ENCODE results near the gene MYO7A.

MYO7A gene

DNA sequence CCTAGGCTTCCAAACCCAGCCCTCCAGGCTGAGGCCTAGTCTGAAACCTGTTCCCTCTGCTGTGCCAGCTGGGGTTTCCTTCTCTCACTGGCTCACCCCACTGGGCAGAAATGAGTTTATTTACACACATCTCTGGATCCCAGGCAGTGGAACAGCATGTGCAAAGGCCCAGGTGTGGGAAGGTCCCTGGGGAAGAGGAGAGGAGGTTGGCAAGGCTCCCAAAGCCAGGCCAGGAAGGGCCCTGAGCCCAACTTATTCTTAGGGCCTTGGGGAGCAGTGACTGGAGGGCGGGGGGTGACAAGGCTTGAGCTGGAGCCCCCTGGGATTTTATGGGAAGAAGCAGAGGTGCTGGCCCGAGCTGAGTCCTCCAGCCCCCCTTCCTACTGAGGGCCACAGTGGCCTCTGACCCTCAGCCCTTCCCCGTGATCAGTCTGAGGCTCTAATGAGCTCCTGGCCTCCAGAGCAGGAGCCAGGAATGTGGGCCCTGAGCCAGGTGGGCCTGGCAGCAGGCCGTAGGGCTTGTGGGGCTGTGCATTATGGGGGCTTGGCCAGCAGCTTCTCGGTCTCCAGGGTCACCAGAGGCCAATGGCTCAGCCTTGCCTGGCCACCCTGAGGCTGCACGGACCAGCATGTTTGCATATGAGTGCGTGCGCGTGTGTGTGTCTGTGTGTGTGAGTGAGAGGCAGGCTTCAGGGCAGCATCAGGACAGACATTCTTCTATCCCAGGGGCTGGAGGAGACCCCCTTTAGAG, 2.9 kb downstream of the MYO7A start:
- WGBS, result 79% methylated on average over 9 of the region's 9 CpGs
- Histone ChIP-seq H3K36me3 (ENCODE audit: insufficient read depth, low read length) (no peaks in the 10 kb centered on the region), H3K4me3 (ENCODE audit: low read length) (no peak overlapping the region), H3K27ac (ENCODE audit: low read depth, low read length) (no peak overlapping the region), H3K4me1 (ENCODE audit: insufficient read depth, low read length) (no peaks in the 10 kb centered on the region), H3K9ac (ENCODE audit: low read depth, low read length) (no peak overlapping the region), H3K9me3 (ENCODE audit: insufficient read depth, low read depth, low read length) (no peaks in the 10 kb centered on the region), H3K27me3 (ENCODE audit: insufficient read depth, low read length) (no peaks in the 10 kb centered on the region)

DNA sequence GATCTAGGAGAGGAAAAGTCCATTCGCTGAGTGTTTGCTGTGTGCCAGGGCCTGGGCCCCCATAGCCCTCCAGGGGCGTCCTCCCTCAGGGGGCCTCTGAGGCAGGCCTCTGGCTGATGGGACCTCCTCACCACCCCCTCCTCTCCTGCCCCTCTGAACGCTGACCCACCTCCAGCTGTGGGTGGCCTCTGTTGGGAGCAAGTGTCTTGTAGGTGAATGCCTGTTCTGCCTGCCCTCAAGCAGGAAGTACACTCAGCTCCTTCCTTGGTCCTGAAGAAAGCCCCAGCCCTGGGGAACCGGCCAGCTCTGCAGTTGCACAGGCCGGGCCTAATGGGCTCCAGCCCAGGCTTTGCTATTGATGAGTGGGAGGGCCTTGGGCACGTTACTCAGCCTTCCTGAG, 3.5 kb downstream of the MYO7A start:
- Histone ChIP-seq H3K36me3 (ENCODE audit: insufficient read depth, low read length) (no peaks in the 10 kb centered on the region), H3K4me1 (ENCODE audit: insufficient read depth, low read length) (no peaks in the 10 kb centered on the region), H3K27me3 (ENCODE audit: insufficient read depth, low read length) (no peaks in the 10 kb centered on the region), H3K4me3 (ENCODE audit: low read length) (no peak overlapping the region), H3K9ac (ENCODE audit: low read depth, low read length) (no peak overlapping the region), H3K27ac (ENCODE audit: low read depth, low read length) (no peak overlapping the region), H3K9me3 (ENCODE audit: insufficient read depth, low read depth, low read length) (no peaks in the 10 kb centered on the region)
- 90% methylated on average over 5 of the region's 6 CpGs for WGBS

DNA sequence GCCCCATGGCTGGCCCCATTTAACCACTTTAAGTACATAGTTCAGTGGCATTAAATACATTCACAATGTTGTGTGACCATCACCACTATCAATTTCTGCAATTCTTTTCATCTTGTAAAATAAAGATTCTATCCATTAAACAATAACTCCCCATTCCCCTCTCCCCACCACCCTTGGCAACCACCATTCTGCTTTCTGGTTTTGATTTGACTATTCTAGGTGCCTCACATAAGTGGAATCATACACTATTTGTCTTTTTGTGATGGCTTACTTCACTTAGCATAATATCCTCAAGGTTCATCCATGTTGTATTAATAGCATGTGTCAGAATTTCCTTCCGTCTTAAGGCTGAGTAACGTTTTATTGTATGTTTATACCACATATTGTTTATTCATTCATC, 7.0 kb downstream of the MYO7A start:
- Histone ChIP-seq H3K4me1 (ENCODE audit: insufficient read depth, low read length) (no peaks in the 10 kb centered on the region), H3K9ac (ENCODE audit: low read depth, low read length) (no peak overlapping the region), H3K4me3 (ENCODE audit: low read length) (no peak overlapping the region), H3K27ac (ENCODE audit: low read depth, low read length) (no peak overlapping the region), H3K9me3 (ENCODE audit: insufficient read depth, low read depth, low read length) (no peaks in the 10 kb centered on the region), H3K36me3 (ENCODE audit: insufficient read depth, low read length) (no peaks in the 10 kb centered on the region), H3K27me3 (ENCODE audit: insufficient read depth, low read length) (no peaks in the 10 kb centered on the region)
- WGBS, result no CpG with 5 or more reads among the region's 2 CpGs

DNA sequence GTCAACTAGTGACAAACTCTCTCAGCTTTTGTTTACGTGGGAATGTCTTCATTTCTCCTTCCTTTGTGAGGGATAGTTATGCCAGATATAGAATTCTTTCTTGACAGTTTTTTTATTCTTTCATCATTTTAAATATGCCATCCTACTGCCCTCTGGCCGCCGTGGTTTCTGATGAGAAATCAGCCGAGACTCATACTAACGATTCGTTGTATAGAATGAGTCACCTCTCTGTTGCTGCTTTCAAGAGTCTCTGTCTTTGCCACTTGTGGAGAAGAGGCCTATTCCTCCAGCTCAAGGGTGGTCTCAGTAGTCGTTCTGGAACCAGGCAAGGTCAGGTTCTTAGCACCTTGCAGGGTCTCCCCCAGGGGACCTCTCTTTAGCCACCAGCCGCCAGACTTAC, 8.0 kb downstream of the MYO7A start:
- no peak overlapping the region for H3K27ac ChIP-seq (ENCODE audit: low read depth, low read length)
- no peaks in the 10 kb centered on the region for H3K36me3 ChIP-seq (ENCODE audit: insufficient read depth, low read length)
- WGBS, result 80% methylated on average over 8 of the region's 8 CpGs
- no peak overlapping the region for H3K4me3 ChIP-seq (ENCODE audit: low read length)
- H3K27me3 ChIP-seq (ENCODE audit: insufficient read depth, low read length), result no peaks in the 10 kb centered on the region
- no peak overlapping the region for H3K9ac ChIP-seq (ENCODE audit: low read depth, low read length)
- H3K4me1 ChIP-seq (ENCODE audit: insufficient read depth, low read length), result no peaks in the 10 kb centered on the region
- H3K9me3 ChIP-seq (ENCODE audit: insufficient read depth, low read depth, low read length), result no peaks in the 10 kb centered on the region

DNA sequence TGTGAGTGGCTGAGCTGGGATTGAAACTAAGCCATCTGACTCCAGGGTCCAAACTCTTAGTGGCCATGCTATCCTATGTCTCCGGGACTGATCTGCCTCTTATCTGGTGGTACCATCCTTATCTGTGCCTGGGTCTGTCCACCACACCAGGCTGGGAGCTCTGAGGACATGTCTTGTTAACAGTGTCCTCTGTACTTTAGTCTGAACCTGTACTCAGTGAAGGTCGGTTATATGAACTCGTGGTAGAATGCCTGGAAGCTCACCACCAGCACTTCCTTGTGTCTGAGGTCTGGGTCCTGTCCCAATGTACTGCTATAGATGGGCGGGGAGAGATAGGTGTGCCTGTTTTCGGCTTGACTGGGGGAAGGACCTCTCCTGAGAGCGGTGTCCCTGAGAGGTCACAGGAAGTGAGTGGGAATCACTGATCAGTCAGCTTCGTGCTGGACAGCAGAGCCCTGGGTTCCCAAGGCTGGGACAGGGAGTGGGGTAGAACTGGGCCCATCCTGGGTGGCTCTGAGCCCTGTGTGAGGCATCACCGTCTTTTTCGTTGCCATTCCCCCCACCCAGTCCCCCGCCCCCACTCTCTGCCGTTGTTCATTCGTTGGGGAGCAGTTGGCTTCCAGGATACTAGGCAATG, 8.9 kb downstream of the MYO7A start:
- H3K27me3 ChIP-seq (ENCODE audit: insufficient read depth, low read length), result no peaks in the 10 kb centered on the region
- no peaks in the 10 kb centered on the region for H3K9me3 ChIP-seq (ENCODE audit: insufficient read depth, low read depth, low read length)
- no peaks in the 10 kb centered on the region for H3K4me1 ChIP-seq (ENCODE audit: insufficient read depth, low read length)
- no peak overlapping the region for H3K4me3 ChIP-seq (ENCODE audit: low read length)
- H3K27ac ChIP-seq (ENCODE audit: low read depth, low read length), result no peak overlapping the region
- no peak overlapping the region for H3K9ac ChIP-seq (ENCODE audit: low read depth, low read length)
- WGBS, result 90% methylated on average over 12 of the region's 12 CpGs
- H3K36me3 ChIP-seq (ENCODE audit: insufficient read depth, low read length), result no peaks in the 10 kb centered on the region

DNA sequence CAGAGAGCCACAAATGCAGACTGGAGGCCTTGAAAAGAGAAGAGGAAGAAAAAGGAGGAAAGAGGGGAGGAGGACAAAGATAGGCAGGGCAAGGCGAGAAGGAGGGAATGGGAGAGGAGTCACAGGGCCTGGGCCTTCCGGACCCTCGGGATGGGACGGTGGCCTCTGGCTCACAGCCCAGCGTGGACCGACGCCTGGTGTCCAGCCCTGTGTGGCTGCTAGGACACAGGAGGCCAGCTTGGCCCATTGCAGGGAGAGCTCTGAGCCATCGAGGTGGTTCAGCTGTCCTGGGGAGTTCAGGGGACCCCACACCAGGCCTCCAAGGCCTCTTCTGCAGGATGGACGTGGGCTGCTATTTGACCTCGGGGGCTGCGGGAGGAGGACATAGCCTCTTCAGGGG, 9.4 kb downstream of the MYO7A start:
- Histone ChIP-seq H3K9ac (ENCODE audit: low read depth, low read length) (no peak overlapping the region), H3K27me3 (ENCODE audit: insufficient read depth, low read length) (no peaks in the 10 kb centered on the region), H3K36me3 (ENCODE audit: insufficient read depth, low read length) (no peaks in the 10 kb centered on the region), H3K4me3 (ENCODE audit: low read length) (no peak overlapping the region), H3K27ac (ENCODE audit: low read depth, low read length) (no peak overlapping the region), H3K4me1 (ENCODE audit: insufficient read depth, low read length) (no peaks in the 10 kb centered on the region), H3K9me3 (ENCODE audit: insufficient read depth, low read depth, low read length) (no peaks in the 10 kb centered on the region)
- WGBS, result 95% methylated on average over 11 of the region's 11 CpGs

DNA sequence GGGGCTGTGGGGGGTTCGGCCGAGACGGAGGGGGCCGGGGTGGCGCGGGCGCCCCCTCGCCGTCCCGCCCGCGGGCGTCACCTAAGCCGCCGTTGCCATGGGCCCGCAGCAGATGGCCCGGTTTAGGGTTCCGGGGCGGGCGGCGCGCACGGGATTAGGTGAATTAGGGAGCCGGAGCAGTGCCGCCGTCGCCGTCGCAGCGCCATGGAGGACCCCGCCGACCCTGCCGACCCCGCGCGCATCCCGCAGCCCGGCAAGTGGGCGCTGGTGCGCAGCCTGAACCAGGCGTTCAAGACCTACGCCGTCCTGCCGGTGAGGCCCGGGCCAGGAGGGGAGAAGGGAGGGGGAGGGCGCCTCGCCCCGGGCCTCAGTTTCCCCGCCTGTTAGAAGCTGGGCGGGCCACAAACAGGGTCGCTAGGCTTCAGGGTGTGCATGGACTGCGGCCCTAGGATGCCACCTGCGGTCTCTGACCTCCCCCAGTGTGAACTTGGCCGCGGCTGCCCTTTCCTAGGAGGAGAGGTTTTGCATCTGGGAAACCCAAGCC, 10.1 kb downstream of the MYO7A start:
- no peak overlapping the region for H3K4me3 ChIP-seq (ENCODE audit: low read length)
- no peaks in the 10 kb centered on the region for H3K9me3 ChIP-seq (ENCODE audit: insufficient read depth, low read depth, low read length)
- H3K27ac ChIP-seq (ENCODE audit: low read depth, low read length), result no peak overlapping the region
- no peaks in the 10 kb centered on the region for H3K4me1 ChIP-seq (ENCODE audit: insufficient read depth, low read length)
- no peak overlapping the region for H3K9ac ChIP-seq (ENCODE audit: low read depth, low read length)
- H3K27me3 ChIP-seq (ENCODE audit: insufficient read depth, low read length), result no peaks in the 10 kb centered on the region
- H3K36me3 ChIP-seq (ENCODE audit: insufficient read depth, low read length), result no peaks in the 10 kb centered on the region
- WGBS, result 95% methylated on average over 55 of the region's 55 CpGs

DNA sequence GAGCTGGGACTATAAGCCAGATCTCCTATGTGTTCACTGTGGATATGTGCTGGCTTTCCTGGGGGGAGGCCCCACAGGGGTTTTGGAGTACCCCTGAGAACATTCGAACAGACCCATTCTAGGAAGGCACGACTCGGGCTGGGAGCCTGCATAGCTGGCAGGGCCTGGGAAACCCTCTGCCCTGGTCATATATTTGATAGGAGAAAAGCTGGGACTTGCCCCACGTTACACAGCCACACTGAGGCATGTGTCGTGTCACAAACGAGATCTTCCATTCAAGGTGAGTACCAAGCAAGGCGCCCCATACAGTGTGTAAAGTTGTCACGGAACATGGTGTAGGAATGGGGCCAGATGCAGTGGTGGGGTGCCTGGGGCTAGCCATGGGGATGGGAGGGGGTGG, 11.2 kb downstream of the MYO7A start:
- no peaks in the 10 kb centered on the region for H3K9me3 ChIP-seq (ENCODE audit: insufficient read depth, low read depth, low read length)
- H3K27ac ChIP-seq (ENCODE audit: low read depth, low read length), result no peak overlapping the region
- H3K9ac ChIP-seq (ENCODE audit: low read depth, low read length), result no peak overlapping the region
- no peaks in the 10 kb centered on the region for H3K27me3 ChIP-seq (ENCODE audit: insufficient read depth, low read length)
- WGBS, result 95% methylated on average over 8 of the region's 8 CpGs
- H3K36me3 ChIP-seq (ENCODE audit: insufficient read depth, low read length), result no peaks in the 10 kb centered on the region
- no peaks in the 10 kb centered on the region for H3K4me1 ChIP-seq (ENCODE audit: insufficient read depth, low read length)
- H3K4me3 ChIP-seq (ENCODE audit: low read length), result no peak overlapping the region

DNA sequence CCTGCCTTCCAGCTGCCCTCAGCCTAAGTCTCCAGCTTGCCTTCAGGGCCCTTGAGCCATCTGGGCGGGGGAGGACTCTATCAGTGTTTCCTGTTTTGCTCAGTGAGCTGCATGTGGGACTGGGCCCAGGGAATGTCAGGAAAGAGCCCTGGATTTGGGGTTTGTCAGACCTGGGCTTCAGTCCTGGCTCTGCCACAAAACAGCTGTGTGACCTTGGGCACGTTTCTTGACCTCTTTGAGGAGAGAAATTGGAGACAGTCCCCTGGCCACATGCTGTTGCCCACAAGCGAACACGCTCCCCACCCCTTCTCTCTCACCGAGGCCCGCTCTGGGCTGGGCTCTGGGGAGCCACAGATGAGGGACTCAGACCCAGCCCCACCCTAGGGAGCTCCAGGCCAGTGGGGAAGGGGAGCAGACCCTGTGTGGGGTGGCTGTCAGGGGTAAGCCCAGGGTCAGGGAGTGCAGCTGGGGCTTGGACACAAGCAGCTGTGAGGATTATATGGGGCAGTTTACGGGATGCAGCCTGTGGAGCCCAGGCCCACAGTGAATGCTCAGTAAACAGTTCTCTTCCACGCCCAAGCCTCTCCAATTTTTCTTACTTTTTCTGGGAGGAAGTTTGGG, 12.3 kb downstream of the MYO7A start:
- Histone ChIP-seq H3K4me3 (ENCODE audit: low read length) (no peak overlapping the region), H3K36me3 (ENCODE audit: insufficient read depth, low read length) (no peaks in the 10 kb centered on the region), H3K27me3 (ENCODE audit: insufficient read depth, low read length) (no peaks in the 10 kb centered on the region), H3K9ac (ENCODE audit: low read depth, low read length) (no peak overlapping the region), H3K27ac (ENCODE audit: low read depth, low read length) (no peak overlapping the region), H3K4me1 (ENCODE audit: insufficient read depth, low read length) (no peaks in the 10 kb centered on the region), H3K9me3 (ENCODE audit: insufficient read depth, low read depth, low read length) (no peaks in the 10 kb centered on the region)
- 60% methylated on average over 8 of the region's 8 CpGs for WGBS

DNA sequence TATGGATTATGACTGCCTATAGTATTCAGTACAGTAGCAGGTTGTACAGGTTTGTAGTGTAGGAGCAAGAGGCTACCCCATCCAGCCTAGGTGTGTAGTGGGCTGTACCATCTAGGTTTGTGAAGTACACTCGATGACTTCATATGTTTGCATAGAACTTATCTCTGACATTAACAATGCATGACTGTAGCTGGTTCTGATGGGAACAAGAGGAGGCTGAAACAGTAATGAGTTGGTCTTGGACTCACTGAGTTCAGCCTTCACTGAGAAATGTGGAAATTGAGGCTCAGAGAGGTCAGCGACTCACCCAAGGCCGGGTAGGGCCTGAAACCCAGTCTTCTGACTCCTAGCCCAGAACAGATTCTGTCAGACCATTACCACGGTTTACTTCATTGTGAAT, 13.0 kb downstream of the MYO7A start:
- H3K9me3 ChIP-seq (ENCODE audit: insufficient read depth, low read depth, low read length), result no peaks in the 10 kb centered on the region
- H3K27me3 ChIP-seq (ENCODE audit: insufficient read depth, low read length), result no peaks in the 10 kb centered on the region
- 98% methylated on average over 4 of the region's 4 CpGs for WGBS
- no peak overlapping the region for H3K9ac ChIP-seq (ENCODE audit: low read depth, low read length)
- no peaks in the 10 kb centered on the region for H3K4me1 ChIP-seq (ENCODE audit: insufficient read depth, low read length)
- no peak overlapping the region for H3K4me3 ChIP-seq (ENCODE audit: low read length)
- H3K27ac ChIP-seq (ENCODE audit: low read depth, low read length), result no peak overlapping the region
- H3K36me3 ChIP-seq (ENCODE audit: insufficient read depth, low read length), result no peaks in the 10 kb centered on the region

DNA sequence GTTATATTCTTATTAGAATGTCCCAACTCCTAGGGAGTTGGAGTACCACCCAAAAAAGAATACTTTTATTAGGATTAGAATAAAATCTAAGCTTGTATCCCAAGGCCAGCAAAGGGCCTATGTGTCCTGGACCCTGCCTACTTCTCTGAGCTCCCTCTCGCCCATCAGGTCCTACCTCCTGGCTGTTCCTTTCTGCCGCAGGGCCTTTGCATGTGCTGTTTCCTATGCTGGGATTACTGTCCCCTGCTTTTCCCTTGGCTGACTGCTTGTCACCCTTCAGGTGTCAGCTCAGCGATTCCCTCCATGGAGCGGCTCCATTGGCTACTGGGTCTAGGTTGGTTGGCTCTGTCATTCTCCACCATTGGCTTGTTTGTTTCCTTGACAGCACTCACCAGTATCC, 13.4 kb downstream of the MYO7A start:
- 94% methylated on average over 4 of the region's 4 CpGs for WGBS
- H3K27ac ChIP-seq (ENCODE audit: low read depth, low read length), result no peak overlapping the region

More for the DNA sequence above, 13.4 kb downstream of the MYO7A start:
- Histone ChIP-seq H3K4me1 (ENCODE audit: insufficient read depth, low read length) (no peaks in the 10 kb centered on the region), H3K36me3 (ENCODE audit: insufficient read depth, low read length) (no peaks in the 10 kb centered on the region), H3K9ac (ENCODE audit: low read depth, low read length) (no peak overlapping the region), H3K27me3 (ENCODE audit: insufficient read depth, low read length) (no peaks in the 10 kb centered on the region), H3K4me3 (ENCODE audit: low read length) (no peak overlapping the region), H3K9me3 (ENCODE audit: insufficient read depth, low read depth, low read length) (no peaks in the 10 kb centered on the region)

All from HUES64 (cell line).